Measurements from ENCODE around the gene ABCA9.

The ABCA9 gene

DNA sequence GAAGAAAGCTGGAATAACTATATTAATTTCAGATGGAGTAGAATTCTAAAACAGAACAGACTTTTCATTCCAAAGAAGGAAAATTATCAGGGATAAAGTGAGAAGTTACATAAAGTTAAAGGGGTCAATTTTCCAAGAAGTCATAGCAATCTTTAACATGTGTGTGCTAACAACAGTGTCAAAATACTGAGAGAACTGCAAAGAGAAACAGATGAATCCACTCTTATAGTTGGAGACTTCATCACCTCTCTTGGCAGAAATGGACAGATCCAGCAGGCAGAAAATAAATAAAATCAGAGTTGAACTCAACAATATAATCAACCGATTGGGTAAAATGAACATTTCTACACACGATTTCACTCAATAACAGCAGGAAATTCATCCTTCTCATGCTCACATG is 5.4 kb downstream of the ABCA9 start:
- H2AFZ ChIP-seq (ENCODE audit: low read depth, low read length) = no peak overlapping the region
- no peak overlapping the region for H3K9ac ChIP-seq (ENCODE audit: low read depth, low read length)
- no peaks in the 10 kb centered on the region for H3K9me3 ChIP-seq (ENCODE audit: insufficient read depth, low read length, severe bottlenecking)
- no peaks in the 10 kb centered on the region for H4K20me1 ChIP-seq (ENCODE audit: insufficient read depth, low read length)
- no peak for ATAC-seq (ENCODE audit: insufficient read depth, low read depth)
- no peak overlapping the region for H3K4me2 ChIP-seq (ENCODE audit: insufficient read depth, low read length)
- no peak for DNase-seq
- H3K36me3 ChIP-seq (ENCODE audit: insufficient read depth, low read length) = no peaks in the 10 kb centered on the region
- peaks cover 3% of the 10 kb centered on the region for H3K27me3 ChIP-seq (ENCODE audit: insufficient read depth, low read length, poor library complexity)
- H3K27ac ChIP-seq (ENCODE audit: low read length) = no peak overlapping the region
- TF ChIP-seq CTCF (IDR thresholded peaks at IDR 0.05; ENCODE audit: borderline replicate concordance, extremely low read depth, low read length, poor library complexity, severe bottlenecking) (no peak), EZH2 (IDR thresholded peaks at IDR 0.05; ENCODE audit: borderline replicate concordance, low read depth, low read length, severe bottlenecking) (no peak)
- H3K4me1 ChIP-seq (ENCODE audit: insufficient read depth, low read length) = no peaks in the 10 kb centered on the region
- H3K79me2 ChIP-seq (ENCODE audit: insufficient read depth, low read length) = no peaks in the 10 kb centered on the region
- no peak overlapping the region for H3K4me3 ChIP-seq (ENCODE audit: low read depth in 1 of 2, low read length in 2 of 2)

DNA sequence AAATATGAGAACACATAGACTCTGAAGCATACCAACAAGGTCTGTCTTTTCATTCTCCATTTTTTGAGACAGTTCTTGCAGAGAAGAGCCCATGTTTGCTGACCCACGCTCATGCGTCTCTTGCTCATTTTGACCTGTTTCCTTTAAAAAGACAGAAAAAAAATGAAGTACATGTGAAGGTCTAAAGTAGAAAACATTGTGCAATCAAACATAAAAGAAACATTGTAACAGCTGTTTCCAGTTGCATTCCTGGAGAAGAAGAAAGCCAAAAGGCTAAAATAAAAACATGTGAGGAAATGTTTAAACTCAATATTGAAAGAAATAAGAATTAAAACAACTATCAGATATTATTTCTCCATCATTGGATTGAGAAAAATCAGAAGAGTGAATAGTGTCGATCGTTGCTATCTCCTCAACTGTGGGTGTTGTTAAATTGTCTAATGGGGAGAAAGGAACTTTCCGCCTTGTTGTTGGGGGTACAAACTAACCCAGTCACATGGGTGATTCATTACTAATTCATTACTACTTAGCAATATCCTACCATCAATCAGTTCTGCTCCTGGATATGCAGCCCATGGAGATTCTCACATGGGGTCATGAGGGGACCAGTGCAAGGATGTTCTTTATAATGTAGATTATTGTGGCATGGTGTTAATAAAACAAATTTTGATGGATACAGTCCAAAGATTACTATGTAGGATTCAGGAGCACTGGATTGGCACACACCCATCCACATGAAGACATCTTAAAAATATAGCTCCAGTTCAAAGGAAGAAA is 9.5 kb downstream of the ABCA9 start:
- TF ChIP-seq CTCF (IDR thresholded peaks at IDR 0.05; ENCODE audit: borderline replicate concordance, extremely low read depth, low read length, poor library complexity, severe bottlenecking) = no peak
- no peak overlapping the region for H3K4me3 ChIP-seq (ENCODE audit: low read depth in 1 of 2, low read length in 2 of 2)
- H3K27ac ChIP-seq (ENCODE audit: low read length) = no peak overlapping the region
- ATAC-seq (ENCODE audit: insufficient read depth, low read depth) = no peak
- no peak overlapping the region for H2AFZ ChIP-seq (ENCODE audit: low read depth, low read length)
- H3K4me1 ChIP-seq (ENCODE audit: insufficient read depth, low read length) = no peaks in the 10 kb centered on the region
- H3K36me3 ChIP-seq (ENCODE audit: insufficient read depth, low read length) = no peaks in the 10 kb centered on the region
- H3K79me2 ChIP-seq (ENCODE audit: insufficient read depth, low read length) = no peaks in the 10 kb centered on the region
- DNase-seq = no peak
- no peaks in the 10 kb centered on the region for H3K27me3 ChIP-seq (ENCODE audit: insufficient read depth, low read length, poor library complexity)
- H3K9me3 ChIP-seq (ENCODE audit: insufficient read depth, low read length, severe bottlenecking) = no peaks in the 10 kb centered on the region
- no peak overlapping the region for H3K4me2 ChIP-seq (ENCODE audit: insufficient read depth, low read length)
- no peak overlapping the region for H3K9ac ChIP-seq (ENCODE audit: low read depth, low read length)
- H4K20me1 ChIP-seq (ENCODE audit: insufficient read depth, low read length) = no peaks in the 10 kb centered on the region

GRCh38 chr17:69048634-69049033 is 12.1 kb downstream of the ABCA9 start:
- H3K9me3 ChIP-seq (ENCODE audit: insufficient read depth, low read length, severe bottlenecking) = no peaks in the 10 kb centered on the region
- H3K4me2 ChIP-seq (ENCODE audit: insufficient read depth, low read length) = no peak overlapping the region
- H3K27ac ChIP-seq (ENCODE audit: low read length) = no peak overlapping the region

More at GRCh38 chr17:69048634-69049033, 12.1 kb downstream of the ABCA9 start:
- Histone ChIP-seq H3K27me3 (ENCODE audit: insufficient read depth, low read length, poor library complexity) (no peaks in the 10 kb centered on the region), H3K4me1 (ENCODE audit: insufficient read depth, low read length) (no peaks in the 10 kb centered on the region), H2AFZ (ENCODE audit: low read depth, low read length) (no peak overlapping the region), H3K9ac (ENCODE audit: low read depth, low read length) (no peak overlapping the region), H3K36me3 (ENCODE audit: insufficient read depth, low read length) (no peaks in the 10 kb centered on the region), H3K79me2 (ENCODE audit: insufficient read depth, low read length) (no peaks in the 10 kb centered on the region), H4K20me1 (ENCODE audit: insufficient read depth, low read length) (no peaks in the 10 kb centered on the region), H3K4me3 (ENCODE audit: low read depth in 1 of 2, low read length in 2 of 2) (no peak overlapping the region)
- TF ChIP-seq CTCF (IDR thresholded peaks at IDR 0.05; ENCODE audit: borderline replicate concordance, extremely low read depth, low read length, poor library complexity, severe bottlenecking) = no peak
- DNase-seq (no peak), ATAC-seq (ENCODE audit: insufficient read depth, low read depth) (no peak)

Data from DND-41 (cell line).